ENCODE data around the gene KIRREL1.

The KIRREL1 gene

GRCh38 chr1:157975228-157975950 is 18.1 kb upstream of the KIRREL1 start:
- H3K27ac ChIP-seq (ENCODE audit: low read depth, low read length) = no peak overlapping the region
- no peak overlapping the region for H3K4me3 ChIP-seq (ENCODE audit: low read length)
- H3K27me3 ChIP-seq (ENCODE audit: insufficient read depth, low read length) = no peaks in the 10 kb centered on the region
- WGBS = 35% methylated on average over 2 of the region's 2 CpGs
- peaks cover 6% of the 10 kb centered on the region; the same call in 1 of the 2 replicates for H3K4me1 ChIP-seq (ENCODE audit: insufficient read depth, low read length)
- no peak overlapping the region for H3K9ac ChIP-seq (ENCODE audit: low read depth, low read length)
- peaks cover 19% of the 10 kb centered on the region for H3K9me3 ChIP-seq (ENCODE audit: insufficient read depth, low read depth, low read length)
- no peaks in the 10 kb centered on the region for H3K36me3 ChIP-seq (ENCODE audit: insufficient read depth, low read length)

- WGBS = no CpG with 5 or more reads among the region's 2 CpGs
- no peaks in the 10 kb centered on the region for H3K36me3 ChIP-seq (ENCODE audit: insufficient read depth, low read length)
- no peak overlapping the region for H3K27ac ChIP-seq (ENCODE audit: low read depth, low read length)
Measured at GRCh38 chr1:157976888-157977287, 16.6 kb upstream of the KIRREL1 start.

GRCh38 chr1:157978586-157979403 is 14.7 kb upstream of the KIRREL1 start:
- Histone ChIP-seq H3K4me1 (ENCODE audit: insufficient read depth, low read length) (peaks cover 12% of the 10 kb centered on the region; the same call in 1 of the 2 replicates), H3K9me3 (ENCODE audit: insufficient read depth, low read depth, low read length) (no peaks in the 10 kb centered on the region; the same call in 1 of the 2 replicates), H3K36me3 (ENCODE audit: insufficient read depth, low read length) (no peaks in the 10 kb centered on the region), H3K4me3 (ENCODE audit: low read length) (no peak overlapping the region), H3K27ac (ENCODE audit: low read depth, low read length) (no peak overlapping the region), H3K27me3 (ENCODE audit: insufficient read depth, low read length) (no peaks in the 10 kb centered on the region), H3K9ac (ENCODE audit: low read depth, low read length) (no peak overlapping the region)
- WGBS = 89% methylated on average over 38 of the region's 38 CpGs

More at GRCh38 chr1:157976888-157977287, 16.6 kb upstream of the KIRREL1 start:
- Histone ChIP-seq H3K4me1 (ENCODE audit: insufficient read depth, low read length) (peaks cover 6% of the 10 kb centered on the region; the same call in 1 of the 2 replicates), H3K9me3 (ENCODE audit: insufficient read depth, low read depth, low read length) (peaks cover 8% of the 10 kb centered on the region), H3K9ac (ENCODE audit: low read depth, low read length) (no peak overlapping the region), H3K27me3 (ENCODE audit: insufficient read depth, low read length) (no peaks in the 10 kb centered on the region), H3K4me3 (ENCODE audit: low read length) (no peak overlapping the region)

GRCh38 chr1:157982136-157982535 is 11.3 kb upstream of the KIRREL1 start:
- H3K36me3 ChIP-seq (ENCODE audit: insufficient read depth, low read length) = no peaks in the 10 kb centered on the region
- H3K27ac ChIP-seq (ENCODE audit: low read depth, low read length) = no peak overlapping the region
- no peaks in the 10 kb centered on the region for H3K9me3 ChIP-seq (ENCODE audit: insufficient read depth, low read depth, low read length)
- 86% methylated on average over 2 of the region's 2 CpGs for WGBS
- H3K9ac ChIP-seq (ENCODE audit: low read depth, low read length) = no peak overlapping the region
- H3K4me3 ChIP-seq (ENCODE audit: low read length) = no peak overlapping the region
- no peaks in the 10 kb centered on the region for H3K27me3 ChIP-seq (ENCODE audit: insufficient read depth, low read length)
- H3K4me1 ChIP-seq (ENCODE audit: insufficient read depth, low read length) = peaks cover 11% of the 10 kb centered on the region; the same call in 1 of the 2 replicates

GRCh38 chr1:157983787-157984186 is 9.7 kb upstream of the KIRREL1 start:
- H3K27ac ChIP-seq (ENCODE audit: low read depth, low read length) = no peak overlapping the region
- H3K27me3 ChIP-seq (ENCODE audit: insufficient read depth, low read length) = no peaks in the 10 kb centered on the region
- H3K36me3 ChIP-seq (ENCODE audit: insufficient read depth, low read length) = no peaks in the 10 kb centered on the region
- no peak overlapping the region for H3K4me3 ChIP-seq (ENCODE audit: low read length)
- WGBS = 90% methylated on average over 2 of the region's 2 CpGs
- H3K9me3 ChIP-seq (ENCODE audit: insufficient read depth, low read depth, low read length) = no peaks in the 10 kb centered on the region
- no peak overlapping the region for H3K9ac ChIP-seq (ENCODE audit: low read depth, low read length)
- H3K4me1 ChIP-seq (ENCODE audit: insufficient read depth, low read length) = peaks cover 11% of the 10 kb centered on the region; the same call in 1 of the 2 replicates

- H3K27me3 ChIP-seq (ENCODE audit: insufficient read depth, low read length) = no peaks in the 10 kb centered on the region
- 96% methylated on average over 7 of the region's 7 CpGs for WGBS
- H3K9me3 ChIP-seq (ENCODE audit: insufficient read depth, low read depth, low read length) = no peaks in the 10 kb centered on the region
- no peaks in the 10 kb centered on the region for H3K36me3 ChIP-seq (ENCODE audit: insufficient read depth, low read length)
- no peak overlapping the region for H3K4me3 ChIP-seq (ENCODE audit: low read length)
- no peak overlapping the region for H3K27ac ChIP-seq (ENCODE audit: low read depth, low read length)
- H3K9ac ChIP-seq (ENCODE audit: low read depth, low read length) = no peak overlapping the region
- peaks cover 11% of the 10 kb centered on the region; the same call in 1 of the 2 replicates for H3K4me1 ChIP-seq (ENCODE audit: insufficient read depth, low read length)
Measured at GRCh38 chr1:157984469-157984868, 9.0 kb upstream of the KIRREL1 start.

GRCh38 chr1:157985473-157985872 is 8.0 kb upstream of the KIRREL1 start:
- 75% methylated on average over 1 of the region's 1 CpG for WGBS
- Histone ChIP-seq H3K4me1 (ENCODE audit: insufficient read depth, low read length) (peaks cover 11% of the 10 kb centered on the region; the same call in 1 of the 2 replicates), H3K4me3 (ENCODE audit: low read length) (no peak overlapping the region), H3K36me3 (ENCODE audit: insufficient read depth, low read length) (no peaks in the 10 kb centered on the region), H3K27ac (ENCODE audit: low read depth, low read length) (no peak overlapping the region), H3K9ac (ENCODE audit: low read depth, low read length) (no peak overlapping the region), H3K9me3 (ENCODE audit: insufficient read depth, low read depth, low read length) (no peaks in the 10 kb centered on the region), H3K27me3 (ENCODE audit: insufficient read depth, low read length) (no peaks in the 10 kb centered on the region)

GRCh38 chr1:157988002-157988401 is 5.4 kb upstream of the KIRREL1 start:
- H3K9ac ChIP-seq (ENCODE audit: low read depth, low read length) = no peak overlapping the region
- no peaks in the 10 kb centered on the region for H3K36me3 ChIP-seq (ENCODE audit: insufficient read depth, low read length)
- H3K27me3 ChIP-seq (ENCODE audit: insufficient read depth, low read length) = no peaks in the 10 kb centered on the region
- 92% methylated on average over 3 of the region's 3 CpGs for WGBS
- H3K27ac ChIP-seq (ENCODE audit: low read depth, low read length) = no peak overlapping the region
- no peak overlapping the region for H3K4me3 ChIP-seq (ENCODE audit: low read length)
- H3K9me3 ChIP-seq (ENCODE audit: insufficient read depth, low read depth, low read length) = no peaks in the 10 kb centered on the region
- peaks cover 16% of the 10 kb centered on the region; the same call in 1 of the 2 replicates for H3K4me1 ChIP-seq (ENCODE audit: insufficient read depth, low read length)

GRCh38 chr1:157992031-157992832 is 1.2 kb upstream of the KIRREL1 start:
- 36% methylated on average over 10 of the region's 10 CpGs for WGBS

GRCh38 chr1:157992833-157993146 is 655 bp upstream of the KIRREL1 start:
- Histone ChIP-seq H3K4me3 (ENCODE audit: low read length) (peak overlapping the region; percentile 95), H3K36me3 (ENCODE audit: insufficient read depth, low read length) (no peaks in the 10 kb centered on the region), H3K9me3 (ENCODE audit: insufficient read depth, low read depth, low read length) (no peaks in the 10 kb centered on the region), H3K9ac (ENCODE audit: low read depth, low read length) (peak overlapping the region; percentile 71; the same call in 1 of the 2 replicates), H3K27ac (ENCODE audit: low read depth, low read length) (no peak overlapping the region), H3K4me1 (ENCODE audit: insufficient read depth, low read length) (peaks cover 30% of the 10 kb centered on the region), H3K27me3 (ENCODE audit: insufficient read depth, low read length) (no peaks in the 10 kb centered on the region)
- WGBS = 61% methylated on average over 1 of the region's 8 CpGs

More at GRCh38 chr1:157992031-157992832, 1.2 kb upstream of the KIRREL1 start:
- H3K27ac ChIP-seq (ENCODE audit: low read depth, low read length) = no peak overlapping the region
- H3K4me1 ChIP-seq (ENCODE audit: insufficient read depth, low read length) = peaks cover 30% of the 10 kb centered on the region
- no peak overlapping the region for H3K9ac ChIP-seq (ENCODE audit: low read depth, low read length)
- H3K36me3 ChIP-seq (ENCODE audit: insufficient read depth, low read length) = no peaks in the 10 kb centered on the region
- no peaks in the 10 kb centered on the region for H3K27me3 ChIP-seq (ENCODE audit: insufficient read depth, low read length)
- H3K4me3 ChIP-seq (ENCODE audit: low read length) = peak overlapping the region; percentile 95
- H3K9me3 ChIP-seq (ENCODE audit: insufficient read depth, low read depth, low read length) = no peaks in the 10 kb centered on the region

All from HUES64 (cell line).